OCI-LY1 (cell line): ENCODE measurements around the gene ARL6IP5.

ENCODE experiments used
- CTCF ChIP-seq: fragments of 200-600 bp; sonication (generic), shearing (Covaris generic); IDR thresholded peaks from 2 replicates; pipeline ENCODE4 v1.5.1; 2017; ENCODE audit warnings: mild to moderate bottlenecking, antibody characterized with exemption, low read length, moderate library complexity, mixed read lengths
- EZH2 ChIP-seq: fragments of 200-600 bp; sonication (generic), shearing (Covaris generic); IDR thresholded peaks from 2 replicates; pipeline ENCODE4 v1.8.0; 2017; ENCODE audit warnings: borderline replicate concordance, mixed run types, mild to moderate bottlenecking, antibody characterized with exemption, low read length, moderate library complexity, mixed read lengths

- TF ChIP-seq CTCF (no peak), EZH2 (no peak)
Measured at GRCh38 chr3:69090021-69090420, 5.3 kb downstream of the ARL6IP5 start.
